Smooth muscle cell (in vitro differentiated cells): Measurements from ENCODE around the gene KIFC1. TPM values are rescaled to one million over a fixed set of nuclear protein-coding genes. Genes with fewer than 3 reads are reported as not detected.
"Not testable (repeated sequence)": the region's sequence is repeated elsewhere in the genome, so short reads cannot be mapped to it uniquely, and the experiment has no call there.

Experiments
- DNase-seq: peaks from one replicate; lab custom pipeline; 2025; ENCODE audit not compliant: unreplicated experiment; lab: John Stamatoyannopoulos, UW
- H2AFZ ChIP-seq: fragments of 200-600 bp; sonication (generic); 2 replicates; pipeline ENCODE4 v1.6.0; 2016; ENCODE audit warnings: antibody characterized with exemption, low read depth, mild to moderate bottlenecking
- H3F3A ChIP-seq: fragments of 200-600 bp; sonication (generic); 2 replicates; pipeline ENCODE4 v1.6.0; 2017; ENCODE audit warnings: antibody characterized with exemption, low read depth
- H3K27ac ChIP-seq: fragments of 200-600 bp; sonication (generic); 2 replicates; pipeline ENCODE4 v1.5.1; 2016; ENCODE audit warnings: low read depth, mild to moderate bottlenecking
- H3K27me3 ChIP-seq: fragments of 200-600 bp; sonication (generic); 2 replicates; pipeline ENCODE4 v1.6.1; 2016; ENCODE audit warnings: low read depth, mild to moderate bottlenecking
- H3K36me3 ChIP-seq: fragments of 200-600 bp; sonication (generic); 2 replicates; pipeline ENCODE4 v1.5.1; 2016; ENCODE audit warnings: low read depth
- H3K4me1 ChIP-seq: fragments of 200-600 bp; sonication (generic); 2 replicates; pipeline ENCODE4 v1.5.1; 2016; ENCODE audit warnings: low read depth
- H3K4me2 ChIP-seq: fragments of 200-600 bp; sonication (generic); 2 replicates; pipeline ENCODE4 v1.6.0; 2016; ENCODE audit warnings: mild to moderate bottlenecking
- H3K4me3 ChIP-seq: fragments of 200-600 bp; sonication (generic); 2 replicates; pipeline ENCODE4 v1.5.1; 2016; ENCODE audit warnings: mild to moderate bottlenecking
- H3K79me2 ChIP-seq: fragments of 200-600 bp; sonication (generic); 2 replicates; pipeline ENCODE4 v1.6.0; 2016; ENCODE audit warnings: low read depth, mild to moderate bottlenecking
- H3K9ac ChIP-seq: fragments of 200-600 bp; sonication (generic); 2 replicates; pipeline ENCODE4 v1.6.0; 2016; ENCODE audit warnings: low read depth
- H3K9me3 ChIP-seq: fragments of 200-600 bp; sonication (generic); replicated peaks from 2 replicates; pipeline ENCODE4 v1.5.1; 2016; ENCODE audit warnings: low read depth
- H4K20me1 ChIP-seq: fragments of 200-600 bp; sonication (generic); 2 replicates; pipeline ENCODE4 v1.6.0; 2016; ENCODE audit warnings: low read depth
- WGBS: methylation state at CpG from one replicate; pipeline ENCODE4 v1.1.7; 2016; ENCODE audit warnings: low lambda C conversion rate; 5-methylcytosine and 5-hydroxymethylcytosine counted together
- polyA plus RNA-seq: library from polyadenylated mRNA; unstranded; fragments of >200 nt; fragmentation: Nextera tagmentation; extraction: Ambion mirVana; gene quantifications from 2 replicates; pipeline ENCODE4 v1.2.1, GENCODE V29; 2016
- total RNA-seq: library from RNA; depleted of rRNA; stranded (reverse); fragments of >200 nt; gene quantifications from 2 replicates; pipeline ENCODE4 v1.2.3, GENCODE V29; 2014
- TF ChIP-seq, protein P1 (sequence below): fragments of 200-600 bp; sonication (generic); IDR thresholded peaks from 2 replicates; pipeline ENCODE4 v1.5.1; 2017; ENCODE audit warnings: borderline replicate concordance, mild to moderate bottlenecking, antibody characterized with exemption; ENCODE audit not compliant: insufficient read depth, poor library complexity, severe bottlenecking

The KIFC1 gene
- total and polyA plus RNA-seq, 2 experiments from 2014 or later, result 8.8 to 12.0 TPM

DNA sequence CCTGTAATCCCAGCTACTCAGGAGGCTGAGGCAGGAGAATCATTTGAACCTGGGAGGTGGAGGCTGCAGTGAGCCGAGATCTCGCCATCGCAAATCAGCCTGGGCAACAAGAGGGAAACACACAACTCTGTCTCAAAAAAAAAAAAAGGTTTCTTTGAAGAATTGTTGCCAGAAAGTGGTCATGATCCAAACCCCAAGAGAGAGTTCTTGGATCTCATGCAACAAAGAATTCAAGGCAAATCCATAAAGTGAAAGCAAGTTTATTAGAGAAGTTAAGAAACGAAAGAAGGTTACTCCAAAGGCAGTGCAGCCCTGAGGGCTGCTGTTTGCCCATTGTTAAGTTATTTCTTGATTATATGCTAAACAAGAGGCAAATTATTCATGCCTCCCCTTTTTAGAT lies 14.5 kb upstream of the KIFC1 start:
- TF ChIP-seq, protein P1, sequence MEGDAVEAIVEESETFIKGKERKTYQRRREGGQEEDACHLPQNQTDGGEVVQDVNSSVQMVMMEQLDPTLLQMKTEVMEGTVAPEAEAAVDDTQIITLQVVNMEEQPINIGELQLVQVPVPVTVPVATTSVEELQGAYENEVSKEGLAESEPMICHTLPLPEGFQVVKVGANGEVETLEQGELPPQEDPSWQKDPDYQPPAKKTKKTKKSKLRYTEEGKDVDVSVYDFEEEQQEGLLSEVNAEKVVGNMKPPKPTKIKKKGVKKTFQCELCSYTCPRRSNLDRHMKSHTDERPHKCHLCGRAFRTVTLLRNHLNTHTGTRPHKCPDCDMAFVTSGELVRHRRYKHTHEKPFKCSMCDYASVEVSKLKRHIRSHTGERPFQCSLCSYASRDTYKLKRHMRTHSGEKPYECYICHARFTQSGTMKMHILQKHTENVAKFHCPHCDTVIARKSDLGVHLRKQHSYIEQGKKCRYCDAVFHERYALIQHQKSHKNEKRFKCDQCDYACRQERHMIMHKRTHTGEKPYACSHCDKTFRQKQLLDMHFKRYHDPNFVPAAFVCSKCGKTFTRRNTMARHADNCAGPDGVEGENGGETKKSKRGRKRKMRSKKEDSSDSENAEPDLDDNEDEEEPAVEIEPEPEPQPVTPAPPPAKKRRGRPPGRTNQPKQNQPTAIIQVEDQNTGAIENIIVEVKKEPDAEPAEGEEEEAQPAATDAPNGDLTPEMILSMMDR, result no peak
- H3K27me3 ChIP-seq, result no peaks in the 10 kb centered on the region
- DNase-seq, result no peak

GRCh38 chr6:33379184-33379583 lies 12.4 kb upstream of the KIFC1 start:
- not testable (repeated sequence) for H3K4me2 ChIP-seq, H3K36me3 ChIP-seq, H3F3A ChIP-seq, H3K27me3 ChIP-seq, H3K4me1 ChIP-seq, H3K4me3 ChIP-seq, H2AFZ ChIP-seq, H4K20me1 ChIP-seq, H3K27ac ChIP-seq, DNase-seq, H3K9ac ChIP-seq, H3K79me2 ChIP-seq, H3K9me3 ChIP-seq
- 97% methylated on average over 10 of the region's 10 CpGs for WGBS

More for the DNA sequence above, 14.5 kb upstream of the KIFC1 start:
- H3K9me3 ChIP-seq, result no peaks in the 10 kb centered on the region
- H3K27ac ChIP-seq, result no peak overlapping the region
- H4K20me1 ChIP-seq, result no peaks in the 10 kb centered on the region
- no peak overlapping the region for H2AFZ ChIP-seq
- no peak overlapping the region for H3K4me2 ChIP-seq
- no peaks in the 10 kb centered on the region for H3K36me3 ChIP-seq
- over 99% methylated on average over 4 of the region's 4 CpGs for WGBS
- peaks cover 4% of the 10 kb centered on the region for H3K4me1 ChIP-seq
- H3K79me2 ChIP-seq, result no peaks in the 10 kb centered on the region
- no peaks in the 10 kb centered on the region for H3F3A ChIP-seq
- no peak overlapping the region for H3K9ac ChIP-seq
- H3K4me3 ChIP-seq, result no peak overlapping the region

- 91% methylated on average over 2 of the region's 2 CpGs for WGBS
- Histone ChIP-seq H3K9ac (no peak overlapping the region), H3K27me3 (no peaks in the 10 kb centered on the region), H3K4me1 (no peaks in the 10 kb centered on the region), H3K4me2 (no peak overlapping the region), H2AFZ (no peak overlapping the region), H3K27ac (no peak overlapping the region), H3F3A (no peaks in the 10 kb centered on the region), H3K36me3 (no peaks in the 10 kb centered on the region), H3K4me3 (no peak overlapping the region), H3K9me3 (no peaks in the 10 kb centered on the region), H4K20me1 (no peaks in the 10 kb centered on the region), H3K79me2 (no peaks in the 10 kb centered on the region)
- no peak for DNase-seq
- TF ChIP-seq, protein P1, result no peak
These were observed 11.2 kb upstream of the KIFC1 start for GRCh38 chr6:33380272-33380981.

DNA sequence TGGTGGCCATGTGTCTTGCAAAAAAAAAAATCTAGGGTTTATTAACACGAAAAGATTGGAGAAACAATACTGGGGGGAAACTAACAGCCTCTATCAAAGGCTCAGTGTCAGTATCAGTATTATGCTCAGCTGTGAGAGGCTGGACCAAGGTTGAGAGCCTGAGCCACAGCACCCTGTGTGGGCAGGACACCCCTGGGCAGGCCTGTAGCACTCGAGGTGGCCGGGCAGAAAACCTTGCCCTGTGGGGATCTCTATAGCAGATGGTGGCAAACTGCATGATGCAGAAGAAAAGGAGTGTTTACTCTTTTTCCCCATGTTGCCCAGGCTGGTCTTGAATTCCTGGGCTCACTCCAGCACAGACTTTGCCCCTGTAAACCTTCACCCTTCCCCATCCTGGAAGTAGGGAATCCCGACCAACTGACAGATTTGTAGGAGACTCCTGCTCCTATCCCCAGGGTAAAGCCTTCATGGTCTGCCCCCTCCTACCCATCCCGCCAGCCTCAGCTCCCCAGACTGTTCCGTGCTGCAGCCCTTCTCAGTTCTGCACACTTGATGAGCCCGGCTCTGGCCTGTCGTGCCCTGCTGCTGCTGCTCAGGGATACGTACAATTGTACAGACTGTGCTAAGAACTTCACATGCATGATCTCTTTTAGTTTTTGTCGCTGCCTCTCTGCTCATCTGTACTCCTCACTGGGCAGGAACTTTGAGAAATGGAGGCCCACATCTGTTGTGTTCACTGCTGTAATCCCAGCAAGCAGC lies 8.0 kb upstream of the KIFC1 start:
- Histone ChIP-seq H3K9ac (no peak overlapping the region), H3K27ac (no peak overlapping the region), H2AFZ (no peak overlapping the region), H3K4me3 (no peak overlapping the region), H3K36me3 (no peaks in the 10 kb centered on the region), H3K4me2 (no peak overlapping the region), H3F3A (no peaks in the 10 kb centered on the region), H3K9me3 (no peaks in the 10 kb centered on the region), H4K20me1 (no peaks in the 10 kb centered on the region), H3K4me1 (no peaks in the 10 kb centered on the region), H3K79me2 (no peaks in the 10 kb centered on the region), H3K27me3 (no peaks in the 10 kb centered on the region)
- no peak for DNase-seq
- WGBS, result 82% methylated on average over 10 of the region's 10 CpGs
- TF ChIP-seq, protein P1, result no peak
